Posterior cingulate gyrus (tissue), 11 donors: ENCODE measurements around the gene AEBP1.

Experiments used
- DNase-seq, 10 donors: peaks; one replicate each; pipeline versions ENCODE4 v3.0.0 to v3.0.0-alpha.2; 2020 to 2021; ENCODE audit warnings: mixed read lengths in 3 of 10
- intact Hi-C: fragments of 100-400 bp; cut with DNase I; formaldehyde crosslinking; loops from one replicate; pipeline ENCODE4 v1.15.1; 2023

Gene AEBP1

GRCh38 chr7:44133295-44133694 is 29.1 kb downstream of the AEBP1 start:
- intact Hi-C loops: no loop called here
- DNase-seq: peak in 1 of 10 donors; percentile 47

- DNase-seq: peak in 1 of 10 donors; percentile 52
- intact Hi-C loops: no loop called here
Observed at GRCh38 chr7:44134943-44135628, 30.9 kb downstream of the AEBP1 start.

GRCh38 chr7:44136731-44137130 is 32.6 kb downstream of the AEBP1 start:
- intact Hi-C loops: no loop called here
- no peak for DNase-seq

- DNase-seq: peak in 3 of 10 donors; percentile 37 to 61 (median 49)
Observed at GRCh38 chr7:44138698-44139097, 34.6 kb downstream of the AEBP1 start.

GRCh38 chr7:44139311-44140010 is 35.3 kb downstream of the AEBP1 start:
- intact Hi-C loops: no loop called here
- peak in 3 of 10 donors; percentile 33 to 70 (median 45) for DNase-seq

More at GRCh38 chr7:44138698-44139097, 34.6 kb downstream of the AEBP1 start:
- intact Hi-C loops: no loop called here

GRCh38 chr7:44140341-44140740 is 36.2 kb downstream of the AEBP1 start:
- DNase-seq: peak in 2 of 10 donors; percentile 20 to 59
- intact Hi-C loops: no loop called here

- DNase-seq: peak in 2 of 10 donors; percentile 35 to 75
- intact Hi-C loops: no loop called here
Observed at GRCh38 chr7:44141221-44141850, 37.2 kb downstream of the AEBP1 start, which contains the start of gene MYL7. TSS of gene MYL7 (minus strand) at chr7:44141332. CDS start at chr7:44141305, 27 bp downstream.

- intact Hi-C loops: no loop called here
- peak in 2 of 10 donors; percentile 61 to 62 for DNase-seq
Observed at GRCh38 chr7:44142028-44142427, 37.9 kb downstream of the AEBP1 start.

- DNase-seq: peak in 2 of 10 donors; percentile 13 to 58
Observed at GRCh38 chr7:44143646-44144250, 39.6 kb downstream of the AEBP1 start.

GRCh38 chr7:44144426-44144967 is 40.4 kb downstream of the AEBP1 start:
- peak in 3 of 10 donors; percentile 13 to 66 (median 52) for DNase-seq
- intact Hi-C loops: no loop called here

More at GRCh38 chr7:44143646-44144250, 39.6 kb downstream of the AEBP1 start:
- intact Hi-C loops: no loop called here

GRCh38 chr7:44144968-44145478 is 40.9 kb downstream of the AEBP1 start:
- intact Hi-C loops: no loop called here
- peak in 1 of 10 donors; percentile 82 for DNase-seq

- peak in 8 of 10 donors; percentile 30 to 95 (median 64) for DNase-seq
Observed at GRCh38 chr7:44145479-44145968, 41.4 kb downstream of the AEBP1 start.

GRCh38 chr7:44145969-44146911 is 42.1 kb downstream of the AEBP1 start:
- DNase-seq: peak; percentile 48 to 94 (median 70)
- intact Hi-C loops: no loop called here

More at GRCh38 chr7:44145479-44145968, 41.4 kb downstream of the AEBP1 start:
- intact Hi-C loops: no loop called here

GRCh38 chr7:44147026-44147991 is 43.2 kb downstream of the AEBP1 start:
- intact Hi-C loops: no loop called here
- DNase-seq: peak in 3 of 10 donors; percentile 25 to 91 (median 38)

- peak in 1 of 10 donors; percentile 36 for DNase-seq
- intact Hi-C loops: no loop called here
Observed at GRCh38 chr7:44148166-44148565, 44.0 kb downstream of the AEBP1 start.

GRCh38 chr7:44148961-44149536 is 44.9 kb downstream of the AEBP1 start:
- peak in 1 of 10 donors; percentile 55 for DNase-seq
- intact Hi-C loops: no loop called here
